ENCODE results near the gene MAGED4. TPM values are rescaled to one million over a fixed set of nuclear protein-coding genes. Genes with fewer than 3 reads are reported as not detected.
"Not testable (repeated sequence)": the region's sequence is repeated elsewhere in the genome, so short reads cannot be mapped to it uniquely, and the experiment has no call there.

The MAGED4 gene
- total and polyA plus RNA-seq, 8 donors, result 7.0 to 58.7 (median 29.1) TPM

- ATAC-seq, result no peak
- no peak for TF ChIP-seq CTCF (IDR thresholded peaks at IDR 0.05)
Measured at GRCh38 chrX:52166840-52167239, 17.8 kb upstream of the MAGED4 start.

GRCh38 chrX:52171055-52171454, 13.6 kb upstream of the MAGED4 start:
- ATAC-seq; H3K9me3 ChIP-seq; H3K4me1 ChIP-seq; H3K27ac ChIP-seq; DNase-seq; H3K36me3 ChIP-seq; H3K4me3 ChIP-seq; intact Hi-C loops (cut with DNase I); H3K27me3 ChIP-seq: not testable (repeated sequence)

More at GRCh38 chrX:52166840-52167239, 17.8 kb upstream of the MAGED4 start:
- Histone ChIP-seq H3K4me3 (no peak overlapping the region), H3K36me3 (no peaks in the 10 kb centered on the region), H3K9me3 (no peaks in the 10 kb centered on the region), H3K27ac (no peak overlapping the region), H3K27me3 (no peaks in the 10 kb centered on the region), H3K4me1 (no peaks in the 10 kb centered on the region)
- DNase-seq, result no peak
- intact Hi-C loops (cut with DNase I), result no loop called here

GRCh38 chrX:52185078-52185453, 378 bp downstream of the MAGED4 start:
- intact Hi-C loops (cut with DNase I); DNase-seq; H3K9me3 ChIP-seq; H3K4me3 ChIP-seq; H3K27me3 ChIP-seq; H3K36me3 ChIP-seq; H3K4me1 ChIP-seq; H3K27ac ChIP-seq: not testable (repeated sequence)
- ATAC-seq, result peak; percentile 58

- H3K9me3 ChIP-seq; H3K36me3 ChIP-seq; intact Hi-C loops (cut with DNase I); DNase-seq; H3K27me3 ChIP-seq; H3K4me1 ChIP-seq; H3K4me3 ChIP-seq; H3K27ac ChIP-seq; ATAC-seq: not testable (repeated sequence)
Measured at GRCh38 chrX:52211405-52211804, 26.7 kb downstream of the MAGED4 start.

GRCh38 chrX:52213276-52213675, 28.6 kb downstream of the MAGED4 start:
- Histone ChIP-seq H3K4me1 (no peaks in the 10 kb centered on the region), H3K9me3 (no peaks in the 10 kb centered on the region), H3K27me3 (no peaks in the 10 kb centered on the region), H3K27ac (no peak overlapping the region), H3K4me3 (no peak overlapping the region), H3K36me3 (no peaks in the 10 kb centered on the region)
- no peak for TF ChIP-seq CTCF (IDR thresholded peaks at IDR 0.05)
- ATAC-seq, result no peak
- intact Hi-C loops (cut with DNase I), result no loop called here
- DNase-seq, result no peak

- H3K27ac ChIP-seq, result no peak overlapping the region
- intact Hi-C loops (cut with DNase I), result no loop called here
- DNase-seq (no peak), ATAC-seq (no peak)
- TF ChIP-seq CTCF (IDR thresholded peaks at IDR 0.05), result no peak
- peaks cover 0 to 4% of the 10 kb centered on the region in 2 donors for H3K27me3 ChIP-seq
- H3K9me3 ChIP-seq, result no peaks in the 10 kb centered on the region
- no peak overlapping the region for H3K4me3 ChIP-seq
- H3K36me3 ChIP-seq, result no peaks in the 10 kb centered on the region
- H3K4me1 ChIP-seq, result no peaks in the 10 kb centered on the region
Measured at GRCh38 chrX:52216541-52216940, 31.9 kb downstream of the MAGED4 start.

GRCh38 chrX:52217494-52218160, 32.9 kb downstream of the MAGED4 start:
- no peak for ATAC-seq
- Histone ChIP-seq H3K4me3 (no peak overlapping the region), H3K36me3 (no peaks in the 10 kb centered on the region), H3K27me3 (peaks cover 0 to 4% of the 10 kb centered on the region in 2 donors), H3K4me1 (no peaks in the 10 kb centered on the region), H3K27ac (no peak overlapping the region), H3K9me3 (no peaks in the 10 kb centered on the region)
- intact Hi-C loops (cut with DNase I), result no loop called here
- TF ChIP-seq CTCF (IDR thresholded peaks at IDR 0.05), result no peak
- DNase-seq, result no peak

All from left lung (tissue), 10 donors.